GM12891 (cell line): ENCODE measurements around the gene SHROOM3.

Experiments
- PAX5 ChIP-seq: IDR thresholded peaks from 2 replicates; pipeline ENCODE4 v1.6.1; 2011; ENCODE audit warnings: low read length, moderate library complexity, mild to moderate bottlenecking; ENCODE audit not compliant: insufficient read depth, severe bottlenecking
- POLR2A ChIP-seq: IDR thresholded peaks from 2 replicates; pipeline ENCODE4 v1.6.1; 2011; ENCODE audit warnings: low read depth, low read length, control low read depth
- POLR2AphosphoS5 ChIP-seq: IDR thresholded peaks from 2 replicates; pipeline ENCODE4 v1.6.1; 2011; ENCODE audit warnings: low read depth, low read length, control low read depth
- POU2F2 ChIP-seq: IDR thresholded peaks from 2 replicates; pipeline ENCODE4 v1.6.1; 2011; ENCODE audit warnings: low read depth, mild to moderate bottlenecking, control low read depth, low read length, moderate library complexity
- SPI1 ChIP-seq: IDR thresholded peaks from 2 replicates; pipeline ENCODE4 v1.6.1; 2011; ENCODE audit warnings: low read depth, low read length, control low read depth
- TAF1 ChIP-seq: IDR thresholded peaks from 2 replicates; pipeline ENCODE4 v1.6.1; 2011; ENCODE audit warnings: low read depth, low read length, control low read depth

DNA sequence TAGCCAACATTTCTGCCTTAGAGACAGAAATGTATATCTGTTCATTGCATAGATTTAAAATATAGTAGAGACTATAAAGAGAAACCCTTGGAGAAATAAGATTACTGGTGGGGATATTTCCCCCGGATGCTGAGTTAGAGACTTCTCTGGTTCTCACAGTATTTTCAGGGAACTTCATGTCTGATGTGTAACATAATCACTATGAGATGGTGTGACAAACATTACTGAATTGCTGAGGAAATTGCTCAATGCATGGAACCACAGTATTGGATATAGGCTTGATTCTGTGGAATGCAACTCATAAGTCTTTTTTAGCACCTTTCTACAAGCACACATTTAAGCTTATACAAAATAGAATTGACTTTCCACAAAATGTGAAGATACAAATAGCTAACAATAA is 310.2 kb downstream of the SHROOM3 start:
- TF ChIP-seq POU2F2: no peak
- TF ChIP-seq POLR2A: no peak
- no peak for TF ChIP-seq SPI1
- no peak for TF ChIP-seq POLR2AphosphoS5
- no peak for TF ChIP-seq TAF1
- no peak for TF ChIP-seq PAX5
